ENCODE measurements around the gene ZMAT5. TPM values are rescaled to one million over a fixed set of nuclear protein-coding genes. Genes with fewer than 3 reads are reported as not detected.
A peak's percentile ranks its signal among the peaks of the same experiment; 100 is the strongest.

The ZMAT5 gene
- total RNA-seq, 1 donor from 2014 or later: 26.0 TPM

DNA sequence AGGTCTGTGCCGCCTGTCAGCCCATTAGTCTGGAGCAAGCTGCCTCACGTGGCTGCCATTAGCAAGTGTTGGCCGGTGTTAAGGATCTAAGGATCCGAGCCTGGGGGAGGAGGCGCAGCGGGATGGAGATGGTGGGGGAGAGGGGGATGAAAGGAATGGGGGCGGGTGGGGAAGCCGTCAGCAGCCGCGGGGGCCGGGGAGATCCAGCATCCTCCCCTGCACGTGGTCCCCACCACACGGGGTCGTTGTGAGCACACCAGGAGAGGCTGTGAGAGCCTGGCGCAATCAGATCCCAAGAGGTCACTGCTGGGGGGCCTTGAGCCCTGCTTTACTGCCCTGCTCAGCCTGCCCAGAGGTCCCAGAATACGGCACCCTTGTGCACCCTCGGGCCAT, 39.7 kb downstream of the ZMAT5 start:
- Mint-ChIP-seq H3K4me3 (ENCODE audit: low read depth) (no peak overlapping the region), H3K27ac (no peak overlapping the region), H3K36me3 (ENCODE audit: low read depth) (no peaks in the 10 kb centered on the region), H3K9me3 (no peaks in the 10 kb centered on the region), H3K4me1 (ENCODE audit: low read depth) (no peaks in the 10 kb centered on the region), H3K27me3 (ENCODE audit: low read depth) (no peaks in the 10 kb centered on the region)
- intact Hi-C loops (cut with micrococcal nuclease): no loop called here
- DNase-seq (ENCODE audit: low spot score): no peak

DNA sequence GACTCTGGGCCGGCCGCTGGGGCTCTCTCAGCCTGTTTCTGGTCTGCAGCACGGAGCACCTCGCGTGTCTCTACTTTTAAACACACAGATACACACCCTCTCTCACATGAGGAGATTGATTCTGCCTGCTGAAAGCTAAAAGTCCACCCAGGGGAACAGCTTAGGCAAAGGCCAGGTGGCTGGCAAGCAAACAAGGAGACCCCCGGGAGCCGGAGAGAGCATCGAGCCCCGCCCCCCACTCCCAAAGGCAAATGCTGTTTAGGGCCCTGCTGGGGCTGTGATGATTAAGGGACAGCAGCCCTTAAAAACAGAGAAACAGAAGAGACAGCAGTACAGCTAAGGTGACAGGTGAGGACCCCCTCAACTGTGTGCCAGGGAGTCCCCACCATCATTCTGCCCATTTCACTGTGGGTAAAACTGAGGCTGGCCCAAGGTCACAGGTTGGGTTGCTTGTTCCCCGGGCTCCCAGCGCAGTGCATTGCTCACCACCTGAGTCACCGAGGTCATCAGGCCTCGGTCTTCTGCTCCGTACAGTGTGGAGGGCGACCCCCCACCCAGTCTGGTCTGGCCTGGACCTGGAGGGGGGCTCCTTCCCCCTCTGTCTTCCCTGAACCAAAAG, 40.2 kb downstream of the ZMAT5 start:
- DNase-seq (ENCODE audit: low spot score): no peak
- Mint-ChIP-seq H3K9me3 (no peaks in the 10 kb centered on the region), H3K27me3 (ENCODE audit: low read depth) (peaks cover 4% of the 10 kb centered on the region), H3K4me1 (ENCODE audit: low read depth) (no peaks in the 10 kb centered on the region), H3K4me3 (ENCODE audit: low read depth) (no peak overlapping the region), H3K36me3 (ENCODE audit: low read depth) (no peaks in the 10 kb centered on the region), H3K27ac (no peak overlapping the region)
- intact Hi-C loops (cut with micrococcal nuclease): no loop called here

DNA sequence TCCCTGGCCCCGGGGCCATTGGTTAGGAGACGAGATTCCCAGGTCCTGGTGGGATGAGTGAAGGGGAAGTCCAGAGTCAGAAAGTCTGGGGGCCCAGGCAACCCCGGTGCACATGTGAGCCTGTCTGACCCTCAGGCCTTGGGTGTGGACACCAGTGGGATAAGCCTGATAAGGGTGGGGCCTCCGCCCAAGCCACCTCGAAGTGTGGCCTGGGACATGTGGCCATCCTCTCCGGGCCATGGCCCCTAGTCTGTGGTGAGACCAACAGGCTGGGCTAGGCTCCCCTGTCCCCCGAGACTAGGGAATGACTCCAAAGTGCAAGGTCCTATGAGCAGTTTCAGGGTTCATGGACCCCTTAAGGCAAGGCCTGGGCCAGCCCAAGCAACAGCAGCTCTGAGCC, 40.7 kb downstream of the ZMAT5 start:
- H3K9me3 Mint-ChIP-seq: no peaks in the 10 kb centered on the region
- peaks cover 8% of the 10 kb centered on the region for H3K27me3 Mint-ChIP-seq (ENCODE audit: low read depth)
- no peaks in the 10 kb centered on the region for H3K36me3 Mint-ChIP-seq (ENCODE audit: low read depth)
- no peak overlapping the region for H3K27ac Mint-ChIP-seq
- intact Hi-C loops (cut with micrococcal nuclease): no loop called here
- H3K4me1 Mint-ChIP-seq (ENCODE audit: low read depth): no peaks in the 10 kb centered on the region
- no peak for DNase-seq (ENCODE audit: low spot score)
- no peak overlapping the region for H3K4me3 Mint-ChIP-seq (ENCODE audit: low read depth)

DNA sequence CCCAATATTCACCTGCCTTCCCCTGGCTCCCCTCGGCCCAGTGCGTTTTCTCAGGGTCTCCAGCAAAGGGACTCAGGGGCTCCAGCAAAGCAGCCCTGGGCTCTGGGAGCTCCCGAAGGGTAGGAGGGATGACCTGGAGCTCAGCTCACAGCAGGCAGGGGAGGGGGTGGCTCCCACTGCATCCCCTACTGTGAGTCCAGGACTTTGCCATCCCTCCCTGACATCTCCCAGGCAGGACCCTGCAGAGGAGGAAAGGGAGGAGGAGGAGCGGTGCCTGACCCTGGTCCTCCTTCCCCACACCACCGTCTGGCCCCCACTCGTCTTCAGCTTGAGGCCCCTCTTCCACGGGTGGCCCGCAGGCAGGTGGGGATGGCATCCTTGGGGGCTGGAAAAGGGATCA, 42.0 kb downstream of the ZMAT5 start:
- intact Hi-C loops (cut with micrococcal nuclease): no loop called here

DNA sequence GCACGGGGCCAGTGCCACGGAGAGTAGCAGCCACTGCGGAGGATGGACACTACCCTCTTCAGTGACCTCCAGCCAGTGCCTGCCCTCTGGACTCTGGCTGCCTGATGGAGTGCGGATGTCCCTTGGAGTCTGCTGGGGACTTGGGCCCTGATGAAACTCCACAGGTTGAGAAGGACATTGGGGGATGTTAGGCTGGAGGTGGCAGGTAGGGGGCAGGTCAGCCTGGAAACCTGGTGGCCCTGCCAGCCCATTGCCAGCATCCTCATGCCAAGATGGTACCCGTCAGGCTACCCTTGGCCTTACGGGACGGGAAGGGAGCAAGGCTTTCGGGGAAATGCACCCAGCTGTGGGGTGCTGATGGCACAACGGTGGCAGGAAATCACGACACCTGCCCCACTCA, 43.0 kb downstream of the ZMAT5 start:
- Mint-ChIP-seq H3K4me3 (ENCODE audit: low read depth) (no peak overlapping the region), H3K4me1 (ENCODE audit: low read depth) (peaks cover 2% of the 10 kb centered on the region), H3K9me3 (no peaks in the 10 kb centered on the region), H3K36me3 (ENCODE audit: low read depth) (no peaks in the 10 kb centered on the region), H3K27ac (no peak overlapping the region), H3K27me3 (ENCODE audit: low read depth) (peaks cover 15% of the 10 kb centered on the region)
- DNase-seq (ENCODE audit: low spot score): no peak
- intact Hi-C loops (cut with micrococcal nuclease): no loop called here

More for the DNA sequence above, 42.0 kb downstream of the ZMAT5 start:
- no peaks in the 10 kb centered on the region for H3K9me3 Mint-ChIP-seq
- H3K4me3 Mint-ChIP-seq (ENCODE audit: low read depth): no peak overlapping the region
- H3K4me1 Mint-ChIP-seq (ENCODE audit: low read depth): no peaks in the 10 kb centered on the region
- H3K36me3 Mint-ChIP-seq (ENCODE audit: low read depth): no peaks in the 10 kb centered on the region
- no peak for DNase-seq (ENCODE audit: low spot score)
- peaks cover 8% of the 10 kb centered on the region for H3K27me3 Mint-ChIP-seq (ENCODE audit: low read depth)
- H3K27ac Mint-ChIP-seq: no peak overlapping the region

DNA sequence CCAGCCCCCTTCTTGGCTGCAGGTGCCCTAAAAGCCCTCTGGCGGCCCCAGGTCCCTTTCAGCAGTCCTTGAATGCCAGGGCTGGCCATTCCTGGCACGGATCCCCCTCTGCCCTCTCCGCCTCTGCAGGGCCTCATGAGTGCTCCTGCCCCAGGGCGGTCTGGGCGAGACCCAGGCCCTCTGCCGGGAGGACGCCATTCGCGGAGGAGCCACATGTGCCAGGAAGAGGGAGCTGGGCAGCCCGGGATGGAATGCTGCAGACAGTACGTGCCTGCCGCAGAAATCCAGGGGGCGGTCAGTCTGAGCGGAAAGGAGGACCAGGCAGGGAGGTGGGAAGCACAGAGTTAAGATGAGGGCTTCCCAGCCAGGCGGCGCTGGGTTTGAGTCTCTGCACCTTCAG, 44.2 kb downstream of the ZMAT5 start:
- no peak for DNase-seq (ENCODE audit: low spot score)
- H3K36me3 Mint-ChIP-seq (ENCODE audit: low read depth): no peaks in the 10 kb centered on the region
- intact Hi-C loops (cut with micrococcal nuclease): no loop called here
- no peak overlapping the region for H3K27ac Mint-ChIP-seq
- peaks cover 2% of the 10 kb centered on the region for H3K4me1 Mint-ChIP-seq (ENCODE audit: low read depth)
- peaks cover 25% of the 10 kb centered on the region for H3K27me3 Mint-ChIP-seq (ENCODE audit: low read depth)
- H3K4me3 Mint-ChIP-seq (ENCODE audit: low read depth): no peak overlapping the region
- H3K9me3 Mint-ChIP-seq: no peaks in the 10 kb centered on the region

DNA sequence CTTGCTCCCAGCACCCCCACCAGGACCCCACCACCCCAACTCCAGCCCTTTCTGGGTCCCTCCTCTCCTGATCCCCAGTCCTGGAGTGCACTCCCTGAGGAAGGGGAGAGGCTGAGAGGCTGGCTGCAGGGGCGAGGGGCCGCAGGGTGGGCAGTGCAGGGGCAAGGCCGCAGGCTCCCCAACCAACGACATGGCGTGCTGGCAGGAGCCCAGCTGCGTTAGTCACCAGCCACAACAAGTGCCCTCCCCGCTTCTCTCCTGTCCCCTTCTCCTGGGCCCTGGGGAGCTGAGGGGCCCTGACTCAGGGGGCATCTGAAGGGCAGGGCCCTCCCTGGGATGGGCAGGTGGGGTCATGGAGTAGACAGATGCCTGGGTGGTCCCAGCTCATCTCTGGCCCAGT, 44.7 kb downstream of the ZMAT5 start:
- Mint-ChIP-seq H3K36me3 (ENCODE audit: low read depth) (no peaks in the 10 kb centered on the region), H3K9me3 (no peaks in the 10 kb centered on the region), H3K4me3 (ENCODE audit: low read depth) (no peak overlapping the region), H3K27ac (no peak overlapping the region), H3K4me1 (ENCODE audit: low read depth) (peaks cover 2% of the 10 kb centered on the region), H3K27me3 (ENCODE audit: low read depth) (peaks cover 28% of the 10 kb centered on the region)
- no peak for DNase-seq (ENCODE audit: low spot score)
- intact Hi-C loops (cut with micrococcal nuclease): no loop called here

DNA sequence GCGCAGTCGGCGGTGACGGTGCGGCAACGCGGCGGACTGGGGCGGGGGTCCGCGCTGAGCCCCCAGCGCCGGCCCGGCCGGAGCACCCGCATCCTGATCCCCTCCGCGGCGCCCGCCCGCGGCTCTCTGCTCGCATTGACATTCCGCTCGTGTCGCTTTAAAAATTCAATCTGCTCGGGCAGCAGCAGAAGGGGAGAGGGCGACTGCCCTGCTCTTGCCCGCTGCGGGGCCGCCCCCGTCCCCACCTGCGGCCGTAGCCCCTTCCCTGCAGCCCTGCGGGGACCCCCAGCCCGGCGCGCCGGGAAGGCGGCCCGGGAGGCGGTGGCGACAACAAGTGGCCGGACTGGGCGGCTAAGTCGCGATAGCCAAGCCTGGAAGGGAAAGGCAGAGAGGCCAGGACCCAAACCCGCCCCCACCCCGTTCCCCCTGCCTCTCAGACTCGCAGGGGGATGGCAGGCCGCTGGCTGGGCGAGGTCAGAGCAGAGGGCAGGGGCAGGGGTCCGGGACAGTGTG, 45.9 kb downstream of the ZMAT5 start:
- Mint-ChIP-seq H3K27ac (no peak overlapping the region), H3K27me3 (ENCODE audit: low read depth) (peaks cover 36% of the 10 kb centered on the region), H3K4me1 (ENCODE audit: low read depth) (peaks cover 2% of the 10 kb centered on the region), H3K4me3 (ENCODE audit: low read depth) (no peak overlapping the region), H3K36me3 (ENCODE audit: low read depth) (no peaks in the 10 kb centered on the region), H3K9me3 (no peaks in the 10 kb centered on the region)
- DNase-seq (ENCODE audit: low spot score): no peak
- intact Hi-C loops (cut with micrococcal nuclease): no loop called here

DNA sequence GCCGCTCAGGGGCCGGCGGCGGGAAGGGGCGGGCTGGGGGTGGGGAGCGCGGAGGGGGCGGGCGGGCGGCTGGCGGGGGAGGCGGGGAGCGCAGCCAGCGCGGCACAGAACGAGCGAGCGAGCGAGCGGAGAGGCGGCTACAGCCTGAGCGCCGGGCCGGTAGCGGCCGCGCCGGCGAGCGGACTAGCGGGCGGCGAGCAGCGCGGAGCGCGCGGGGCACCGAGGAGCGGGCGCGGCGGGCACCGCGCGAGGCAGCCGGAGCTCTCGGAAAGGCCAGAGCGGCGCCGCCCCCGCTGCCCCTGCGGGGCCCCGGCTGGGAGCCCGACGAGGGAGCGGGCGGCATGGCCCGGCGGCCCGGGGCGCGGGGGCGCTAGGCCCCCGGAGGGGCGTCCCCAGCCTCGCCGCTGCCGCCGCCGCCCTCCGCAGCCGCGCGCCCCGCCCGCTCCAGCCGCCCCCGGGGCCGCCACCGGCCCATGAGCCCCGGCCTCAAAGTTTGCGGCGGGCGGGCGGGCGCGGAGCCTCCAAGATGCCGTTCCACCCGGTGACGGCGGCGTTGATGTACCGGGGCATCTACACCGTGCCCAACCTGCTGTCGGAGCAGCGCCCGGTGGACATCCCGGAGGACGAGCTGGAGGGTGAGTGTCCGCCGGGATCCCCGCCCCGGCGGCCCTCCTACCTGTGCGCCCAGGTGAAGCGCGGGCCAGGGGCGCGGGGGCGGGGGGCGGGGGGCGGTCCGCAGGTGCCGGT, 46.7 kb downstream of the ZMAT5 start, which contains the start of gene CABP7:
TSS of gene CABP7 (plus strand) at position 105 of the 747 bp plus-strand sequence. CDS start at position 527, 422 bp downstream.
- intact Hi-C loops (cut with micrococcal nuclease): loop anchor here (10.0 kb wide), 1 partner anchor 285 kb away; no protein-coding TSS in a partner anchor
- Mint-ChIP-seq H3K4me3 (ENCODE audit: low read depth) (no peak within 1 kb of the TSS), H3K27ac (no peak within 1 kb of the TSS), H3K27me3 (ENCODE audit: low read depth) (peaks cover 36% of the 10 kb centered on the region), H3K4me1 (ENCODE audit: low read depth) (peaks cover 2% of the 10 kb centered on the region), H3K9me3 (no peaks in the 10 kb centered on the region), H3K36me3 (ENCODE audit: low read depth) (no peaks in the 10 kb centered on the region)
- no peak for DNase-seq (ENCODE audit: low spot score)

DNA sequence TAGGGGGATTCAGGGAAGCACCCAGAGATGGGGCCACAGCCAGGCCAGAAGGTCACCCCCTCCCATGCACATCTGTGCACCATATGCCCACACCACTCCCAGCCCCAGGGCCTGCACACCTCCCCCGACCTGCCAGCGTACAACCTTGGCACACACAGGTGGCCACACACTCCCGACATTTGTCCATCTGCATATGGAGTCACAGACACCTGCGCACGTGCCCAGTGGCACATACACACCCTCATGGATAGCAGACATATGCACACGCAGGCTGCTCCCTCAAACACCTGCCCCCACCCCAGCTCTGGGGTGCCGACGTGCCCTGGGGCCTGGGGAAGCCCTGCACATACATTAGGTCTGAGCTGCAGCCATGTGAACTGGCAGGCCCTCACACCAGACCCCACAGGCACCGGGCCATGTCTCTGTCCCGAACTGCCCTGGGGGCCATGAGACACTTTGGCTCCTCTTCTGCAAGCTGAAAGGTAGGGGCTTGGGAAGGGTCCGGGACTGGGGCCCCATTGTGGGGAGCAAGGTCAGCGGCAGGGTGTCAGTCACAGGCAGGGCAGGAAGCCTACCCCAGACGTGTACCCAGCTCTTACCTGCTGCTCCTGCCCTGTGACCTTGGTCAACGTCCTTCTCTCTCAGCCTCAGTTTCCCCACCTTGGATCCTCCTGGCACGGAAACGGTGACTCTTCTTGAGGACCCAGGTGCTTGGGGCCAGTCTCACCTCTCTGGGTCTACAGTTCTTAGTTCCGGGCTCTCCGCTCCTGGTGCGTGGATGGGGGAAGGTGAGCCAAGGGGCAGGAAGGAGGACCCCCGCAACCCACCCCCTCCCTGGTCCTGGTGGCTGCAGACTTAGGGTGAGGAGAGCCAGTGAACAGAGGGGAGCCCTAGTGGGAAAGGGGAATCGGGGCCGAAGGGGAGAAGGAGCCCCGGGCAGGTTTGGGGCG, 47.6 kb downstream of the ZMAT5 start:
- H3K4me3 Mint-ChIP-seq (ENCODE audit: low read depth): no peak overlapping the region

DNA sequence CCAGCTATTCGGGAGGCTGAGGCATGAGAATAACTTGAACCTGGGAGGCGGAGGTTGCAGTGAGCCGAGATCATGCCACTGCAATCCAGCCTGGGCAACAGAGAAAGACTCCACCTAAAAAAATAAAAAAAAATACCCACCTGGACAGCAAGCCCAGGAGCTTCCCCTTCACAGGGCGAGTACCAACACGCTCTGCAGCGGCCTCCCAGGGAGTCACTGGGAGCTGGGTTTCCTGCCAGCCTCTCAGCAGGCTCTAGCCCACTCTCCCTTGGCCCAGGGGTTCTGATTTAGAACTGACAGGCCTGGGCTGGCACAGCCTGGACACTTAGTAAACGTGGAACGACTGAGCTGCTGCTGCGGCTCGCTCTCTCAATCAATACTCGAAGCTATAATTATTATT, 49.0 kb downstream of the ZMAT5 start:
- no peak overlapping the region for H3K27ac Mint-ChIP-seq
- no peaks in the 10 kb centered on the region for H3K36me3 Mint-ChIP-seq (ENCODE audit: low read depth)
- H3K4me1 Mint-ChIP-seq (ENCODE audit: low read depth): peaks cover 2% of the 10 kb centered on the region
- no peak overlapping the region for H3K4me3 Mint-ChIP-seq (ENCODE audit: low read depth)
- H3K9me3 Mint-ChIP-seq: no peaks in the 10 kb centered on the region
- peaks cover 36% of the 10 kb centered on the region for H3K27me3 Mint-ChIP-seq (ENCODE audit: low read depth)
- no peak for DNase-seq (ENCODE audit: low spot score)
- intact Hi-C loops (cut with micrococcal nuclease): loop anchor here (10.0 kb wide), 1 partner anchor 287 kb away; no protein-coding TSS in a partner anchor

More for the DNA sequence above, 47.6 kb downstream of the ZMAT5 start:
- no peak for DNase-seq (ENCODE audit: low spot score)
- no peak overlapping the region for H3K27ac Mint-ChIP-seq
- H3K4me1 Mint-ChIP-seq (ENCODE audit: low read depth): peaks cover 2% of the 10 kb centered on the region
- H3K9me3 Mint-ChIP-seq: no peaks in the 10 kb centered on the region
- no peaks in the 10 kb centered on the region for H3K36me3 Mint-ChIP-seq (ENCODE audit: low read depth)
- peaks cover 36% of the 10 kb centered on the region for H3K27me3 Mint-ChIP-seq (ENCODE audit: low read depth)
- intact Hi-C loops (cut with micrococcal nuclease): loop anchor here (10.0 kb wide), 1 partner anchor 286 kb away; no protein-coding TSS in a partner anchor

DNA sequence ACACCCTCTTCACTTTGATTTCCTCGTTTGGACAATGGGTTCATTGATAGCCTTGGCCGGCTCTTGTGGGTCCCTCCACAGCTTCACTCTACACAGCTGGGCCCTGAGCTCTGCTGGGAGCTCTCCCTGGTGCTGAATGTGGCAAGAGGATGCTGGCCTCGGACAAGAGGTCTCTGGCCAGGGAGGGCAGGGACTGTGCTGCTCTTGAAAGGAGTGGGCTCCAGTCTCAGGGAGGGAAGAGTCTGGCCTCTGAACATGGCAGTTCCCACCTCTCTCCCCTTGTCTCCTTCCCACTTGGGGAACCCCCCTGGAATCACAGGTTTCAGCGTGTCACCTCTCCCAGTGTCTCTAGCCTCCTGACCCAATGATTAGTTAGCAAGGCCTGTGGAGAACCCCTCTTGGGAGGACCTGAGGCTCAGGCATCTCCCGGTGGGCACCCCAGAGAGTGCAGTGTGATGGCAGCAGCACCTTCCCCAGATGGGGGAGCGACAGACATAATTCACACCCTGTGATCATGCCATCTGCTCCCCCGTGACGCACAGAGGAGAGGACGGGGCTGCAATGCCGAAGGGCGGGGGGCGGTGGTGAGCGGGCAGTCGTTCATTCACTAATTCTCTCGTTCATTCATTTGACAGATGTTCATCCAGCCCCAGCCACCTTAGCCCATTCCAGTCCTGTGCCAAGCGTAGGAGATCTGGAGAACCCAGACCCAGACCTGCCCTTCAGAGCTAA, 49.8 kb downstream of the ZMAT5 start:
- intact Hi-C loops (cut with micrococcal nuclease): loop anchor here (10.0 kb wide), 1 partner anchor 288 kb away; no protein-coding TSS in a partner anchor

More for the DNA sequence above, 49.8 kb downstream of the ZMAT5 start:
- no peak overlapping the region for H3K27ac Mint-ChIP-seq
- peaks cover 36% of the 10 kb centered on the region for H3K27me3 Mint-ChIP-seq (ENCODE audit: low read depth)
- peak; percentile 22 for DNase-seq (ENCODE audit: low spot score)
- H3K36me3 Mint-ChIP-seq (ENCODE audit: low read depth): no peaks in the 10 kb centered on the region
- H3K9me3 Mint-ChIP-seq: no peaks in the 10 kb centered on the region
- no peak overlapping the region for H3K4me3 Mint-ChIP-seq (ENCODE audit: low read depth)
- H3K4me1 Mint-ChIP-seq (ENCODE audit: low read depth): peaks cover 2% of the 10 kb centered on the region
